Measurements from ENCODE around the gene SLC35A4.

- TF ChIP-seq CTCF (IDR thresholded peaks at IDR 0.05; ENCODE audit: low read length): no peak
- TF ChIP-seq EZH2 (IDR thresholded peaks at IDR 0.05; ENCODE audit: borderline replicate concordance, low read length): no peak
Observed at GRCh38 chr5:140560227-140560626, 4.4 kb upstream of the SLC35A4 start.
